Panc1 (cell line): Measurements from ENCODE around the gene SFT2D2. TPM values are rescaled to one million over a fixed set of nuclear protein-coding genes. Genes with fewer than 3 reads are reported as not detected.

Experiments used
- ATAC-seq: fragments of 200-7000 bp; cut with Tn5 transposase; 2 replicates; pipeline ENCODE4 v1.9.1; 2020; ENCODE audit warnings: mild to moderate bottlenecking, moderate library complexity
- BruUV-seq: library from RNA; stranded (reverse); fragments of 400-500 nt; replicated peaks from 2 replicates; lab custom pipeline; 2021; lab: Mats Ljungman, UMichigan
- CTCF ChIA-PET: fragments of 300-600 bp; sonication (Branson Sonifier 250); formaldehyde crosslinking; loops from one replicate; lab custom pipeline; 2022; ENCODE audit warnings: antibody characterized with exemption; lab: Charles Lee
- POLR2A ChIA-PET: fragments of 300-600 bp; sonication (Branson Sonifier 250); formaldehyde crosslinking; loops from one replicate; lab custom pipeline; 2022; ENCODE audit warnings: antibody characterized with exemption; lab: Charles Lee
- DNase-seq: peaks from one replicate; pipeline ENCODE4 v3.0.0-alpha.2; 2010; ENCODE audit warnings: low read depth, low spot score
- H3K27ac ChIP-seq: 2 replicates; pipeline ENCODE4 v1.5.1; 2011; ENCODE audit warnings: mild to moderate bottlenecking, low read length, inconsistent platforms
- H3K27me3 ChIP-seq: fragments of 200-500 bp; sonication (Bioruptor generic); 2 replicates; pipeline ENCODE4 v1.6.0; 2014; ENCODE audit warnings: low read length, inconsistent platforms; ENCODE audit not compliant: control insufficient read depth, insufficient read depth
- H3K36me3 ChIP-seq: fragments of 200-500 bp; sonication (Bioruptor generic); 2 replicates; pipeline ENCODE4 v1.5.1; 2014; ENCODE audit warnings: inconsistent platforms, mild to moderate bottlenecking, low read length, moderate library complexity; ENCODE audit not compliant: control insufficient read depth, insufficient read depth
- H3K4me1 ChIP-seq: 2 replicates; pipeline ENCODE4 v1.5.1; 2011; ENCODE audit warnings: inconsistent platforms, mild to moderate bottlenecking, low read length, moderate library complexity; ENCODE audit not compliant: control insufficient read depth, insufficient read depth
- H3K4me3 ChIP-seq, 2 experiments: 2 replicates each; pipeline ENCODE4 v1.5.1; 2011 to 2012; ENCODE audit warnings: low read depth in 2 of 2, low read length in 2 of 2, mild to moderate bottlenecking in 2 of 2, inconsistent platforms in 1 of 2, moderate library complexity in 1 of 2
- H3K9me3 ChIP-seq: fragments of 200-500 bp; sonication (Bioruptor generic); 2 replicates; pipeline ENCODE4 v1.5.1; 2014; ENCODE audit warnings: low read depth, mild to moderate bottlenecking, inconsistent platforms, low read length, moderate library complexity; ENCODE audit not compliant: control insufficient read depth, insufficient read depth
- POLR2AphosphoS5 ChIP-seq: IDR thresholded peaks from 2 replicates; pipeline ENCODE4 v1.6.1; 2012; ENCODE audit warnings: mild to moderate bottlenecking, low read depth, low read length, moderate library complexity
- REST ChIP-seq, 2 experiments: IDR thresholded peaks; 2 replicates each; pipeline ENCODE4 v1.6.1; 2011 to 2012; ENCODE audit warnings: low read depth in 2 of 2, control low read depth in 1 of 2, low read length in 1 of 2, mild to moderate bottlenecking in 1 of 2, moderate library complexity in 1 of 2; ENCODE audit not compliant: insufficient read depth in 1 of 2
- SIN3A ChIP-seq: IDR thresholded peaks from 2 replicates; pipeline ENCODE4 v1.6.1; 2012; ENCODE audit warnings: low read depth, mild to moderate bottlenecking, low read length, moderate library complexity, borderline replicate concordance; ENCODE audit not compliant: insufficient read depth
- TCF7L2 ChIP-seq: IDR thresholded peaks from 2 replicates; pipeline ENCODE4 v1.6.1; 2011; ENCODE audit warnings: mild to moderate bottlenecking, low read depth, low read length, inconsistent platforms
- in situ Hi-C: cut with HindIII; loops from 2 replicates; pipeline ENCODE4 v1.10.0; 2016; ENCODE audit warnings: low sequenced_read_pairs, low pct_unique_long_range_greater_than_20kb
- intact Hi-C: fragments of 100-400 bp; cut with micrococcal nuclease; formaldehyde crosslinking; loops from one replicate; pipeline ENCODE4 v1.10.0; 2022; ENCODE audit not compliant: unreplicated experiment
- total RNA-seq: library from RNA; stranded (reverse); gene quantifications from one replicate; pipeline ENCODE4 v1.2.1, GENCODE V29; 2021; ENCODE audit not compliant: unreplicated experiment
- TF ChIP-seq, protein P1 (sequence below): fragments of 450-650 bp; IDR thresholded peaks from 2 replicates; pipeline ENCODE4 v1.5.1; 2017; ENCODE audit warnings: mild to moderate bottlenecking

SFT2D2 gene
- total RNA-seq, 1 experiment from 2014 or later, result 68.1 TPM

GRCh38 chr1:168273575-168273974 is 47.8 kb downstream of the SFT2D2 start:
- Histone ChIP-seq H3K36me3 (no peaks in the 10 kb centered on the region), H3K4me1 (no peaks in the 10 kb centered on the region), H3K9me3 (no peaks in the 10 kb centered on the region), H3K4me3 (no peak overlapping the region), H3K27ac (no peak overlapping the region), H3K27me3 (no peaks in the 10 kb centered on the region)
- in situ Hi-C loops, result no loop called here
- intact Hi-C loops, result no loop called here
- POLR2A ChIA-PET, result no interaction called here
- BruUV-seq, result no TSS peak
- CTCF ChIA-PET, result no interaction called here
- TF ChIP-seq, protein P1, sequence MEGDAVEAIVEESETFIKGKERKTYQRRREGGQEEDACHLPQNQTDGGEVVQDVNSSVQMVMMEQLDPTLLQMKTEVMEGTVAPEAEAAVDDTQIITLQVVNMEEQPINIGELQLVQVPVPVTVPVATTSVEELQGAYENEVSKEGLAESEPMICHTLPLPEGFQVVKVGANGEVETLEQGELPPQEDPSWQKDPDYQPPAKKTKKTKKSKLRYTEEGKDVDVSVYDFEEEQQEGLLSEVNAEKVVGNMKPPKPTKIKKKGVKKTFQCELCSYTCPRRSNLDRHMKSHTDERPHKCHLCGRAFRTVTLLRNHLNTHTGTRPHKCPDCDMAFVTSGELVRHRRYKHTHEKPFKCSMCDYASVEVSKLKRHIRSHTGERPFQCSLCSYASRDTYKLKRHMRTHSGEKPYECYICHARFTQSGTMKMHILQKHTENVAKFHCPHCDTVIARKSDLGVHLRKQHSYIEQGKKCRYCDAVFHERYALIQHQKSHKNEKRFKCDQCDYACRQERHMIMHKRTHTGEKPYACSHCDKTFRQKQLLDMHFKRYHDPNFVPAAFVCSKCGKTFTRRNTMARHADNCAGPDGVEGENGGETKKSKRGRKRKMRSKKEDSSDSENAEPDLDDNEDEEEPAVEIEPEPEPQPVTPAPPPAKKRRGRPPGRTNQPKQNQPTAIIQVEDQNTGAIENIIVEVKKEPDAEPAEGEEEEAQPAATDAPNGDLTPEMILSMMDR, result no peak
- TF ChIP-seq REST (IDR thresholded peaks at IDR 0.05; ENCODE audit: insufficient read depth in 1 of 2, low read depth in 2 of 2, low read length in 1 of 2) (no peak), TCF7L2 (no peak), SIN3A (no peak), POLR2AphosphoS5 (no peak)
- DNase-seq (no peak), ATAC-seq (no peak)

- TF ChIP-seq TCF7L2, result no peak
- TF ChIP-seq SIN3A, result no peak
- TF ChIP-seq POLR2AphosphoS5, result no peak
- TF ChIP-seq, protein P1, result no peak
- TF ChIP-seq REST (IDR thresholded peaks at IDR 0.05; ENCODE audit: insufficient read depth in 1 of 2, low read depth in 2 of 2, low read length in 1 of 2), result no peak
- intact Hi-C loops, result no loop called here
- CTCF ChIA-PET, result no interaction called here
- POLR2A ChIA-PET, result no interaction called here
- Histone ChIP-seq H3K4me3 (no peak overlapping the region), H3K27ac (no peak overlapping the region), H3K9me3 (no peaks in the 10 kb centered on the region), H3K27me3 (no peaks in the 10 kb centered on the region), H3K36me3 (no peaks in the 10 kb centered on the region), H3K4me1 (no peaks in the 10 kb centered on the region)
- DNase-seq (no peak), ATAC-seq (no peak)
- BruUV-seq, result no TSS peak
- in situ Hi-C loops, result no loop called here
Observed at GRCh38 chr1:168279253-168279652, 53.4 kb downstream of the SFT2D2 start.
